Epithelial cell of proximal tubule (primary cell): Measurements from ENCODE around the gene ADD1. TPM values are rescaled to one million over a fixed set of nuclear protein-coding genes. Genes with fewer than 3 reads are reported as not detected.

Experiments used
- DNase-seq: peaks from one replicate; pipeline ENCODE4 v3.0.0-alpha.2; 2011; ENCODE audit warnings: low read depth
- H3K4me3 ChIP-seq: 2 replicates; pipeline ENCODE4 v1.5.1; 2011; ENCODE audit warnings: low read depth, mild to moderate bottlenecking, low read length
- total RNA-seq: library from RNA; depleted of rRNA; stranded (reverse); fragments of >200 nt; gene quantifications from 2 replicates; pipeline ENCODE4 v1.2.3, GENCODE V29; 2015
- TF ChIP-seq, protein P1 (sequence below): conservative IDR thresholded peaks from 2 replicates; pipeline ENCODE4 v1.5.1; 2012; ENCODE audit warnings: low read depth, mild to moderate bottlenecking, low read length

Gene ADD1
- total RNA-seq, 1 donor from 2014 or later = 222 TPM

DNA sequence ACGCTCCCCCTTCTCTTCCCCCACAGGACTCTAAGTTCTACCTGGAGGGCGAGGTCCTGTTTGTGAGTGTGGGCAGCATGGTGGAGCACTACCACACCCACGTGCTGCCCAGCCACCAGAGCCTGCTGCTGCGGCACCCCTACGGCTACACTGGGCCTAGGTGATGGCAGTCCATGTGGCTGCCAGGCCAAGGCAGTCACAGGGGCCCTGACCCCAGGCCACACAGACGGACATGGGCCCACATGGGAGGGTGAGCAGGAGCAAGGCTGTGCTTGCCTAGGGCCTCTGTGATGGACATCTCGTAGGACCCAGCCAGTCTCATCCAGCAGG is 10.0 kb upstream of the ADD1 start:
- DNase-seq = no peak
- TF ChIP-seq, protein P1, sequence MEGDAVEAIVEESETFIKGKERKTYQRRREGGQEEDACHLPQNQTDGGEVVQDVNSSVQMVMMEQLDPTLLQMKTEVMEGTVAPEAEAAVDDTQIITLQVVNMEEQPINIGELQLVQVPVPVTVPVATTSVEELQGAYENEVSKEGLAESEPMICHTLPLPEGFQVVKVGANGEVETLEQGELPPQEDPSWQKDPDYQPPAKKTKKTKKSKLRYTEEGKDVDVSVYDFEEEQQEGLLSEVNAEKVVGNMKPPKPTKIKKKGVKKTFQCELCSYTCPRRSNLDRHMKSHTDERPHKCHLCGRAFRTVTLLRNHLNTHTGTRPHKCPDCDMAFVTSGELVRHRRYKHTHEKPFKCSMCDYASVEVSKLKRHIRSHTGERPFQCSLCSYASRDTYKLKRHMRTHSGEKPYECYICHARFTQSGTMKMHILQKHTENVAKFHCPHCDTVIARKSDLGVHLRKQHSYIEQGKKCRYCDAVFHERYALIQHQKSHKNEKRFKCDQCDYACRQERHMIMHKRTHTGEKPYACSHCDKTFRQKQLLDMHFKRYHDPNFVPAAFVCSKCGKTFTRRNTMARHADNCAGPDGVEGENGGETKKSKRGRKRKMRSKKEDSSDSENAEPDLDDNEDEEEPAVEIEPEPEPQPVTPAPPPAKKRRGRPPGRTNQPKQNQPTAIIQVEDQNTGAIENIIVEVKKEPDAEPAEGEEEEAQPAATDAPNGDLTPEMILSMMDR = no peak
- no peak overlapping the region for H3K4me3 ChIP-seq

DNA sequence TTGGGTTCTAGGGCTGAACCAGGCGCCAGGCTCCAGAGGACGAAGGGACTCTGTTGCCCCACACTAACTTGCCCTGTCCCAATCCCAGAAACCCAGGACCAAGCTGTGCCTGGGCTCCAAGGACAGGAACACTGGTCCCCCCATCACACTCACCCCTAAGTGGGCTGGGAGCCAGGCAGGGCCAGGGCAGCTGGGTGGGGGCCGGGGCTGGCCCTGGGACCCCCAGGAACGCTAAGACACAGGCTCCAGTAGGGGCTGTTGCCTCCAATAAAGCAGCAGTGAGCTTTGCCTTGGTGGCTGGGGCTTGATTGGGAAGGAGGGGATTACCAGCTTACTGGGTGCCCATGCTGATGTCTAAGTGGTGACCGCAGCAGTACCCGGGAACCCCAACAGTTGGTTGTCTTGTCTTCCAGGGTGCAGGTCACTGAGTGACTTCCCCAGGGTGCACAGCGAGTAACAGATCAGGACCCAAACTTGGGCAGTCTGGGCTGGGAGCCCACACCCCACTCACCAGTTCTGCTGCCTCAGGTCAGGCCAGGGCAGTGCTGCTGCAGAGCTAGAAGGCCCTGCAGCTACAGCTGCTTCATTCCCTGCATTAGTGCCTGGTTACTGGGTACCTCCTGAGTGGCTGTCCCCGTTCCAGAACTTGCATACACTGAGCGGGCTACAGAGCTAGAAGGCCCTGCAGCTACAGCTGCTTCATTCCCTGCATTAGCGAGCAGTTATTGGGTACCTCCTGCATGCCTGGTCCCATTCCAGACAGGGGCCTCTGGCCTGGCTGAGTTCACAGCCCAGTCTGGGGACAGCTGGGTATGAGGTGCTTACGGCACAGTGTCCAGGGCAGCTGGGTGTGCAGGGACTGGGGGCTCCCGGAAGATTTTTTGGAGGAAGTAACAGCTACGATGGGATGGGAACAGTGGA is 9.4 kb upstream of the ADD1 start:
- no peak overlapping the region for H3K4me3 ChIP-seq
- DNase-seq = no peak
- TF ChIP-seq, protein P1 = no peak

DNA sequence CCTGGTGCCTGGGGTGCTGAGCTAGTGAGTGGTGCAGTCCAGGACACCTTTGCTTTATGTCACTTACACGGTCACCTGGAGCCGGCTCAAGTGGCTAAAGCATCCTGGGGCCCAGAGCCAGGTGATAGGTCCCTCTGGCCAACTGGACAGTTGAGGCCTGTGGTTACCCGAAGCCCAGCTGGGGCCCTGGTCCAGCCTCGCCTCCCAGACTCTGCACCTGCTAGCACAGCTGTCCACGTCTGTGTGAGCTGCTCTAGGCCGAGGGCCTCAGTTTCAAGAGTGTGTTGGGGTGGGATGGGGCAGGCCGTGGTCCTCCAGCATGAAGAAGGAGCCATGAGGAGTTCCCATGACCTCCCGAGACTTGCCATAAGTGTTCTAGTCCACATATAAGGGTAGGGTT is 7.7 kb upstream of the ADD1 start:
- TF ChIP-seq, protein P1 = no peak
- no peak for DNase-seq
- H3K4me3 ChIP-seq = no peak overlapping the region

DNA sequence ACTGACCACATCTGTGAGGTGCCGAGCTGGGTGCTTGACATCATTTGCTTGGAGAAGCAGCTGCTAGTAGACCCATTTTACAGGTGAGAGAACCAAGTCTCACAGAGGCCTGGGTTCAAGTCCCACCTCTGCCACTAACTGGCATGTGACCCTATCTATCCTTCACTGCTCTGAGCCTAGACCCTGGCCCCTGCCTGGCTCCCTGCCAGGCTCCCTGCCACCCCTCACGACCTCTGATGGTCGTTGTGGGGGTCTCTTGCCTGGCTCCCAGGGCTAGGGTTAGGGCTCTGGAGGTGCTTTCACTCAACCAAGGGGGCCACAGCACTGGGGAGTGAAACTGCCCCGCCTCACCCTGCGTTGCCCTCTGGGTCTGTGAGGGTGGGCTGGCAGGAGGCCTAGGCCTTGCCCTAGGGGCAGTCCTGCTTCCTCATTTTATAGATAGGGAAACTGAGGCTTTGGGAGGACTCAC is 7.2 kb upstream of the ADD1 start:
- DNase-seq = no peak
- TF ChIP-seq, protein P1 = no peak
- H3K4me3 ChIP-seq = no peak overlapping the region

DNA sequence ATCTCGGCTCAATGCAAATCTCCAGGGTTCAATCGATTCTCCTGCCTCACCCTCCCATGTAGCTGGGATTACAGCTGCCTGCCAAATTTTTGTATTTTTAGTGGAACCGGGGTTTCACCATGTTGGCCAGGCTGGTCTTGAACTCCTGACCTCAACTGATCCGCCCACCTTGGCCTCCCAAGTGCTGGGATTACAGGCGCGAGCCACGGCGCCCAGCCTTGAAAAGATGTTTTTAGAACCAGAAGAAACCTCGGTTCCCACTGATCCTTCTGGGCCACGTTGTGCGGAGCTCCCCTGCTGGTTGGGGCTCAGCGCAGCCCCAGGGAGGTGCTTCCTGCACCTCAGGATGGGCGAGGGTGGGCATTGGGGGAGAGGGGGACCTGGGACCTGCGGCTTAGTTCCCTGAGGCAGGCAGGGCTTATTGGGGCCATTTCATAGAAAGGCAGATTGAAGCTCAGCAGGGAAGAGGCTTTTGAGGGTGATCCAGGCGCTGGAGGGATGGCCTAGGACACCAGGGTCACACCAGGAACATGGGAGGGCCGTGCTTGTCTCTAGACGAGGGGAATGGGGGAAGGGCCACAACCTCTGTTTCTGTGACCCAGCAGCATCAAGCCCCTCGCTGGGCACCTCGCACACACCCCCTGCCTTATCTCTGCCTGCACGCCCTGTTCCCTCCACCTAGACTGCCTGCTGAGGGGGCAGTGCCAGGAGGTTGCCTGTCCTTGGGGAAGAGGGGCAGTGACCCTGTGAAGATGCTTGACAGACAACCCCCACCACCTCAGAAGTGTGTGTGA is 6.3 kb upstream of the ADD1 start:
- TF ChIP-seq, protein P1 = no peak
- no peak for DNase-seq
- H3K4me3 ChIP-seq = no peak overlapping the region

DNA sequence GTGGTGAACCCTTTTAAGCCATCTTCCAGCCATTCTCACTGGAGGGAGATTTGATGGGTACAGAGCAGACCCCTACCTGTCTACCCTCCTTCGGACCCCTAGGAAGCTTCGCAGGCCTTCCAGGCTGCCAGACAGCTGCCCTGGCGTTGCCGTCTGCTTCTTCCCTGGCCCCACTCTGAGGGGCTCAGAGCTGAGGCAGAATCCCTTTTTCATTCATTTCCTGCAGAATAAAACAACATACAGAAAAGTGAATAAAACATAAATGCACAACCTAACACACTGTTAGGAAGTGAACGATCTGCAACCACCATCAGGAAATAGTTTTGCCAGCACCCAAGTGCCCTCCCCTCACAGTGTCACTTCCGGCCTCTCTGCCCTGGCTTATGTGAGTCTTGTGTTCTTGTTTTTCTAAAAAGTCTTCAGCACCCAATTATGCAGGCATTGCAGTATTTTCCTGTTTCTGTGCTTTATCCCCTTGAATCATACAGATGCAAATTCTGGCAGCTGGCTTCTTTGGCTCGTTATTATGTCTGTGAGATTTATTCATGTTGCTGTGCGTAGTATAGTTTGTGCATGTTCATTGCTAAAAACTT is 5.6 kb upstream of the ADD1 start:
- H3K4me3 ChIP-seq = no peak overlapping the region
- TF ChIP-seq, protein P1 = no peak
- no peak for DNase-seq
